AG10803 (cell line): ENCODE results near the gene BLOC1S3.

Experiments
- DNase-seq: peaks from one replicate; pipeline ENCODE4 v3.0.0; 2010; ENCODE audit warnings: low read depth
- H3K4me3 ChIP-seq: 2 replicates; pipeline ENCODE4 v1.5.1; 2011; ENCODE audit warnings: mild to moderate bottlenecking, low read length, control low read depth
- CTCF ChIP-seq: conservative IDR thresholded peaks from 2 replicates; pipeline ENCODE4 v1.5.1; 2011; ENCODE audit warnings: mild to moderate bottlenecking, low read length, control low read depth, inconsistent platforms

BLOC1S3 gene

GRCh38 chr19:45163156-45163555 is 15.4 kb upstream of the BLOC1S3 start:
- TF ChIP-seq CTCF, result no peak
- no peak overlapping the region for H3K4me3 ChIP-seq
- no peak for DNase-seq

GRCh38 chr19:45163751-45164460 is 14.7 kb upstream of the BLOC1S3 start:
- TF ChIP-seq CTCF, result no peak
- H3K4me3 ChIP-seq, result no peak overlapping the region
- no peak for DNase-seq

GRCh38 chr19:45164577-45165335 is 13.8 kb upstream of the BLOC1S3 start:
- peak; percentile 61 for DNase-seq
- no peak for TF ChIP-seq CTCF
- no peak overlapping the region for H3K4me3 ChIP-seq

- TF ChIP-seq CTCF, result no peak
- DNase-seq, result no peak
- no peak overlapping the region for H3K4me3 ChIP-seq
These were observed 11.8 kb upstream of the BLOC1S3 start for GRCh38 chr19:45166723-45167252.

- H3K4me3 ChIP-seq, result no peak overlapping the region
- DNase-seq, result no peak
- no peak for TF ChIP-seq CTCF
These were observed 9.7 kb upstream of the BLOC1S3 start for GRCh38 chr19:45168767-45169351.

GRCh38 chr19:45169602-45170001 is 9.0 kb upstream of the BLOC1S3 start:
- TF ChIP-seq CTCF, result no peak
- no peak for DNase-seq
- no peak overlapping the region for H3K4me3 ChIP-seq
